Activated CD4-positive, alpha-beta T cell treated with anti-CD3 and anti-CD28 coated beads for 48 hours (primary cell): ENCODE data around the gene ALOXE3.

Source experiments
- DNase-seq: peaks from one replicate; pipeline ENCODE4 v3.0.0-alpha.2; 2020

Gene ALOXE3

GRCh38 chr17:8046306-8046928, 71.9 kb downstream of the ALOXE3 start:
- no peak for DNase-seq
